ENCODE measurements around the gene BRSK2. TPM values are rescaled to one million over a fixed set of nuclear protein-coding genes. Genes with fewer than 3 reads are reported as not detected.

The BRSK2 gene
- total RNA-seq, 3 donors from 2014 or later (not counting 1 experiment from before 2014, with no cell fraction given) = 0.11 to 0.14 TPM; not detected in 1

GRCh38 chr11:1472180-1473005, 82.7 kb downstream of the BRSK2 start:
- Histone ChIP-seq H3K27me3 (ENCODE audit: control insufficient read depth, insufficient read depth, low read length) (no peaks in the 10 kb centered on the region), H3K4me1 (ENCODE audit: control insufficient read depth, insufficient read depth, low read length) (no peaks in the 10 kb centered on the region), H3K27ac (ENCODE audit: low read length) (no peak overlapping the region), H3K9me3 (ENCODE audit: control insufficient read depth, insufficient read depth, low read length) (no peaks in the 10 kb centered on the region), H3K4me3 (ENCODE audit: low read length) (no peak overlapping the region), H3K36me3 (ENCODE audit: control insufficient read depth, insufficient read depth, low read length) (peaks cover 70% of the 10 kb centered on the region)
- H3K4me1 Mint-ChIP-seq = peaks cover 2% of the 10 kb centered on the region in 2 donors
- H3K9me3 Mint-ChIP-seq = no peaks in the 10 kb centered on the region
- H3K27me3 Mint-ChIP-seq (ENCODE audit: low read depth in 2 of 2) = no peaks in the 10 kb centered on the region
- ATAC-seq = no peak
- 92% methylated on average over 21 of the region's 21 CpGs for WGBS (ENCODE audit: insufficient coverage)
- no peak for DNase-seq
- peaks cover 18% of the 10 kb centered on the region for H3K36me3 Mint-ChIP-seq
- H3K4me3 Mint-ChIP-seq = no peak overlapping the region
- H3K27ac Mint-ChIP-seq = no peak overlapping the region
- intact Hi-C loops (cut with micrococcal nuclease) = no loop called here
- TF ChIP-seq CTCF (IDR thresholded peaks at IDR 0.05) = no peak

- Histone ChIP-seq H3K9me3 (ENCODE audit: control insufficient read depth, insufficient read depth, low read length) (no peaks in the 10 kb centered on the region), H3K27ac (ENCODE audit: low read length) (no peak overlapping the region), H3K36me3 (ENCODE audit: control insufficient read depth, insufficient read depth, low read length) (peaks cover 76% of the 10 kb centered on the region), H3K4me3 (ENCODE audit: low read length) (no peak overlapping the region), H3K27me3 (ENCODE audit: control insufficient read depth, insufficient read depth, low read length) (no peaks in the 10 kb centered on the region), H3K4me1 (ENCODE audit: control insufficient read depth, insufficient read depth, low read length) (no peaks in the 10 kb centered on the region)
- Mint-ChIP-seq H3K36me3 (peaks cover 18% of the 10 kb centered on the region), H3K4me3 (no peak overlapping the region), H3K27ac (no peak overlapping the region), H3K4me1 (no peaks in the 10 kb centered on the region), H3K9me3 (no peaks in the 10 kb centered on the region), H3K27me3 (ENCODE audit: low read depth in 2 of 2) (no peaks in the 10 kb centered on the region)
- TF ChIP-seq CTCF (IDR thresholded peaks at IDR 0.05) = no peak
- intact Hi-C loops (cut with micrococcal nuclease) = no loop called here
- DNase-seq = no peak
- WGBS (ENCODE audit: insufficient coverage) = 94% methylated on average over 12 of the region's 12 CpGs
- ATAC-seq = no peak
Observed at GRCh38 chr11:1473011-1473628, 83.4 kb downstream of the BRSK2 start.

DNA sequence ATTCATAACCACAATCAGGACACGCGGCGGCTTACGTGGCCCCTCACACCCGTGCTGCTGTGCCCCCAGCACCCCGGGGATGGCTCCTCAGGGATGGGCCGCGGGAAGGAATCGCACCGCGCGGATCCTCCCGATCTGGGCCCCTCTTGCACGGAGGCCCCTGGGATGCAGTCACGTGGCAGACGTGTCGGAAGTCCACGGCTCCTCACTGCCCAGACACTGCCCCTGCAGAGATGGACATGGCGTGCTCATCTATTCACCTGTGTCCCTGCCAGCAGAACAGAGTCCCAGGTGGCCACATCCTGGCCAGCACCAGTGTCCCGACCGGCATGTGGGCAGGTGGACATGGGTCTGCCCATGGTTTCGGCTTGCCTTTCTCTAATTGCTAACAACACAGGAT, 84.1 kb downstream of the BRSK2 start:
- no peaks in the 10 kb centered on the region for H3K9me3 Mint-ChIP-seq
- 97% methylated on average over 22 of the region's 22 CpGs for WGBS (ENCODE audit: insufficient coverage)
- peaks cover 77% of the 10 kb centered on the region for H3K36me3 ChIP-seq (ENCODE audit: control insufficient read depth, insufficient read depth, low read length)
- H3K27ac Mint-ChIP-seq = no peak overlapping the region
- ATAC-seq = no peak
- H3K4me3 ChIP-seq (ENCODE audit: low read length) = no peak overlapping the region
- H3K9me3 ChIP-seq (ENCODE audit: control insufficient read depth, insufficient read depth, low read length) = no peaks in the 10 kb centered on the region
- intact Hi-C loops (cut with micrococcal nuclease) = no loop called here
- H3K27ac ChIP-seq (ENCODE audit: low read length) = no peak overlapping the region
- H3K4me1 ChIP-seq (ENCODE audit: control insufficient read depth, insufficient read depth, low read length) = no peaks in the 10 kb centered on the region
- H3K4me3 Mint-ChIP-seq = no peak overlapping the region
- H3K27me3 Mint-ChIP-seq (ENCODE audit: low read depth in 2 of 2) = no peaks in the 10 kb centered on the region
- H3K4me1 Mint-ChIP-seq = peaks cover 2% of the 10 kb centered on the region in 2 donors
- H3K27me3 ChIP-seq (ENCODE audit: control insufficient read depth, insufficient read depth, low read length) = no peaks in the 10 kb centered on the region
- H3K36me3 Mint-ChIP-seq = peaks cover 18% of the 10 kb centered on the region
- DNase-seq = no peak
- TF ChIP-seq CTCF (IDR thresholded peaks at IDR 0.05) = no peak

Data from natural killer cell (primary cell).